GM19467 (cell line): ENCODE results near the gene FRG2.
"Not testable (repeated sequence)": the region's sequence is repeated elsewhere in the genome, so short reads cannot be mapped to it uniquely, and the experiment has no call there.

Source experiments
- ATAC-seq: cut with Tn5 transposase; IDR thresholded peaks from one replicate; pipeline ENCODE4 v1.9.1; 2021; ENCODE audit warnings: mild to moderate bottlenecking, moderate library complexity; ENCODE audit not compliant: unreplicated experiment

The FRG2 gene

GRCh38 chr4:190027156-190027555 lies at the start of gene FRG2:
Gene FRG2 (minus strand): TSS chr4:190027256. CDS start chr4:190027204, 52 bp downstream.
- not testable (repeated sequence) for ATAC-seq

GRCh38 chr4:190068351-190068750 lies 41.3 kb upstream of the FRG2 start:
- not testable (repeated sequence) for ATAC-seq

- not testable (repeated sequence) for ATAC-seq
Measured at GRCh38 chr4:190064805-190065204, 37.7 kb upstream of the FRG2 start.

DNA sequence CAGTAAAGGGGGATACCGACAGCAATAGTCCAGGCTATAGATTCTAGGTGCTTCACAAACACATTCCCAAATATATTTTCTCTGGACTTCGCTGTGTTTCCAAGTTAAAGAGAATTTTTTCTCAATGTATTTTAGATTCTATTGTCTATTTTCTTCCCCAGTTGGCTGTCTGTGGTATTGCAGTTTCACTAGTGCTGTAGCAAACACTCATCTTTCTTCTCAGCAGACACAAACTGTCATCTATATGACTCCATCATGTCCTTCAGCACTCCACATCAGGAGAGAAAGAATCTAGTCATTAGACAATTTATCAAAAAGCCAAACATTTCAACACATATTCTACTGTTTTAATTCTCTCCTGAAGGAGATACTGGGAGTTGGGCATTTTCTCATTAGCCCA lies 37.3 kb upstream of the FRG2 start, which contains the start of gene DBET:
DBET (plus strand) TSS at position 161 of the 400 bp plus-strand sequence.
- not testable (repeated sequence) for ATAC-seq

- ATAC-seq: not testable (repeated sequence)
Measured at GRCh38 chr4:190058997-190059396, 31.9 kb upstream of the FRG2 start.

GRCh38 chr4:190049378-190050239 lies 22.6 kb upstream of the FRG2 start:
- not testable (repeated sequence) for ATAC-seq

DNA sequence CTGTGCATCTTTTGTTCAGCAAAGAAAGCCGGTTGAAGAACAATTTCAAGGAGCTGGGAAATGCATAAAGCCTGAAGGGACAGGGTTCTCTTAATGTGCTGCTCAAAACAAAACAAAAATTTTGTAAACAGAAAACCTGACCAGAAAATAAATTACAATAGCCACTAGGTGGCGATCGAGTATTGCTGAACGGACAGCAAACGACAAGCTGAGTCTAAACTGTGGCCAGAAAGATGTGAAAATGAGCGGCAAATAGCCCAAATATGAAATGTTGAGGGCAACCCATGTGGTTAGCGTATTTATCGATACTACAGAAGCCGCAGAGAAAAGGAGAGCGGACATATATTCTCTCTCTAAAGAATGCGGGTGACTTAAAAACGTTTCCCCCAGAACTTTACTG lies 20.6 kb upstream of the FRG2 start:
- not testable (repeated sequence) for ATAC-seq

GRCh38 chr4:190040873-190041272 lies 13.8 kb upstream of the FRG2 start:
- ATAC-seq: not testable (repeated sequence)

DNA sequence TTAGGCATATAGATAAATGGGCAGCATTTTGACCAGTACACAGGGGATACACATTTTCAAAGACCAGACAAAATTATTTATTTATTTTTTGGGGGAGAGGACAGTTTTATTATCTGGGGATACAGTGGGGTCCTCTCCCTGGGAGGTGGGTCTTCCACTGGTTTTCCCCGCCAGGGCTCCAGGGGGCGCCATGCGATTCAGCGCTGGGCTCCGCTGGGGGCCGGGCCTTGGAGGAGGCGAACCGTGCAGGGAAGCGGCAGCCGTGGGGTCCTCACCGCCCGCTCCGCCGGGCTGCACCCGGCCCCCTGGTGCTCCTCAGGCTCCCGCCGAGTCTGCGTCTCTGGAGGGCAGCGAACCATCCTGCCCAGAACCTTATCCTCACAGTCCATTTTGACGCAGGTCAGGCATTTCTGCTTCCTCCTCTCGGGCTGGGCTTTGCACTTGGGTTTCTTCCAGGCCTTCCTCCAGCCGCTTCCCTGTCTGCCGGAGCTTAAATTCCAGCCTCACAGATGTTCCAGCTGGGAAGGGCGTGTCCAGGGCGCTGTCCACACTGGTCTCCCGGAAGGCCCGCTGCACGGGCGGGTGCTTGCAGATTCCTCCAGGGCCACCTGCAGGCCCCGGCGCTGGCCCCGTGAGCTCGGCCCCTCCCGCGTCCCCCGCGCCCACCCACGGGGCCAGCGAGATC lies 10.8 kb upstream of the FRG2 start:
- not testable (repeated sequence) for ATAC-seq

DNA sequence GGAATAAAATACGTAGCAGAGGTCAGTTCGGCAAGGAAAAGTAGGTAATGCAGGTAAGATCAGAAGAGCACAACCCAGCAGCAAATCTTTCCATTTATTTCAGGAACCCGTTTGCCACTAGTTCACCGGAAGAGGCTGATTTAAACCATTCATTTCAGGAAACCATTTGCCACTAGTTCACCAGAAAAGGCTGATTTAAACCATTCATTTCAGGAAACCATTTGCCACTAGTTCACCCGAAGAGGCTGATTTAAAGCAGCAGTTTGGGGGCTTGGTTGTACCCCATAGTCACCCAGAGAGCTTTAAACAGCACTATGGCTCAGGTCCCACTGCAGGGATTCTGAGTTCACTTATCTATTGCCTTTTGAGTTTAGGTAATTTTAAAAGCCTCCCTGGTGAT lies 4.2 kb upstream of the FRG2 start:
- not testable (repeated sequence) for ATAC-seq

- not testable (repeated sequence) for ATAC-seq
Measured at GRCh38 chr4:190022614-190023281, 4.3 kb downstream of the FRG2 start.

GRCh38 chr4:190021973-190022372 lies 5.1 kb downstream of the FRG2 start:
- not testable (repeated sequence) for ATAC-seq

DNA sequence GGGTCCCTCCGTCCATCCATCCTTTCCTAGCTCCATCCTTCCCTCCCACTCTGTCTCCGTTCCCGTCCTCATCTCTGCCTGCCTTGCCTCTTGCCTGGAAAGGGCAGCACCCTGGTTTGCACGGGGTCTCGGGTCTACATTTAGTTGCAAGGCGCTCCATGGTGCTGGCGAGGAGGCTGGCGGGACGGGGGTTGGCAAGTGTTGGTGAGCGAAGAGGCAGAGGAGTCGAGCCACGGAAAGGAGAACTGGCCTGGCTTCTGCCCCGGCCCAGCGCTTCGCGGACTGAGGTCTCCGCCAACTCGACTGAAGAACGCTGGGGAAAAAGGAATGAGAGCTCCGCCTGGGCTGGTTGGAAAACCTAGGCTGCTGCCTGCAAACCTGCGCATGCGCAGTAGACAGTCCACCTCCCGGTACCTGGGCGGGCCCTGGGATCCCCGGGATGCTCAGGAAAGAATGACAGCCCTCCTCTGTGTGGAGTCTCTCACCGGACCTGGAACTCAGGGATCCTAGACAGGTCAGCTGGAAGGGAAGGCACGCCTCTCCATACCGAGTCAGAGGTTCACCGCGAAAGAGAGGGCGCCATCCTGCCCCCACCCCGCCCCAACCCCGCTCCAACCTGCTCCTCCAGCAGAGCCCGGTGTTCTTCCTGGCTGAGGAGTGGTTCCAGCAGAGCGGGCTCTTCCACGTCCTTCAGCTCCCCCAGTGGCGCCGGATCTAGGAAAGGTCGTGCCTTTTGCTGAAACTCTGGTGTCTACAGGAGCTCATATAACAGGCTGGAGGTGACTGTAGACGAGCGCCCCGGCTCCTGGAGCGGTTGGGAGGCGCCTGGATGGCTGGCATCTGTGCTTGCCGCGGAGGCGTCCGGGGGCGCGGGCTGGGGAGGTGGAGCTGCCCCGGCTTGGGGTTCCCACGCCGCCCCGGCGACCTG lies 6.0 kb downstream of the FRG2 start:
- no peak for ATAC-seq

- ATAC-seq: not testable (repeated sequence)
Measured at GRCh38 chr4:190019859-190020463, 7.1 kb downstream of the FRG2 start.

- no peak for ATAC-seq
Measured at GRCh38 chr4:190019023-190019858, 7.8 kb downstream of the FRG2 start.

GRCh38 chr4:190018201-190018920 lies 8.7 kb downstream of the FRG2 start:
- ATAC-seq: no peak

GRCh38 chr4:190017357-190018200 lies 9.5 kb downstream of the FRG2 start:
- ATAC-seq: no peak
